ENCODE measurements around the gene TMEM88.
A peak's percentile ranks its signal among the peaks of the same experiment; 100 is the strongest.

Gene TMEM88

GRCh38 chr17:7844292-7845154, 10.3 kb upstream of the TMEM88 start:
- peak; percentile 91 for DNase-seq

DNA sequence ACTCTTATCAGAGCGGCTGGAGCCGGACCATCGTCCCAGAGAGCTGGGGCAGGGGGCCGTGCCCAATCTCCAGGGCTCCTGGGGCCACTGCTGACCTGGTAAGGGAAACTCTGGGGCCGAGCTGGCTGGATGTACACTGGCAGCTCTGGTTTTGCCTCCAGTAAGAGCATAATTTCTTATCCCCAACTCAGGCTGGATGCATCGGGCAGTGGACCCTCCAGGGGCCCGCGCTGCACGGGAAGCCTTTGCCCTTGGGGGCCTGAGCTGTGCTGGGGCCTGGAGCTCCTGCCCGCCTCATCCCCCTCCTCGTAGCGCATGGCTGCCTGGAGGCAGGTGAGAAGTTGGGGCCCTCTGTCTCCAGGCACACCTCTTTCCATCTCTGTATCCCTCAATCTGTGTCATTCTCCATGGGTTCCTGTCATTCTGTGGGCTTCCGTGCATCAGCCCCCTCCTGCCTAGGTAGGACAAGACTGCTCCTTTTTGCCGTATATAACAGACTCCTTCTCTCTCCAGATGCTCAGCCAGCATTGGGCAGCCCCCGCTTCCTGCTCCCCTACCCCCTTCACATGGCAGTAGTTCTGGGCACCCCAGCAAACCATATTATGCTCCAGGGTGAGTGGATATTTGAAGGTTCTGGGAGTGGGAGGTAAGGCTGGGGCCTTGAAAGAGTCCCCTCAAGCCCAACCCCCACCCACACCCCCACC, 9.4 kb upstream of the TMEM88 start:
- DNase-seq: no peak

GRCh38 chr17:7846063-7846735, 8.7 kb upstream of the TMEM88 start:
- DNase-seq: no peak

DNA sequence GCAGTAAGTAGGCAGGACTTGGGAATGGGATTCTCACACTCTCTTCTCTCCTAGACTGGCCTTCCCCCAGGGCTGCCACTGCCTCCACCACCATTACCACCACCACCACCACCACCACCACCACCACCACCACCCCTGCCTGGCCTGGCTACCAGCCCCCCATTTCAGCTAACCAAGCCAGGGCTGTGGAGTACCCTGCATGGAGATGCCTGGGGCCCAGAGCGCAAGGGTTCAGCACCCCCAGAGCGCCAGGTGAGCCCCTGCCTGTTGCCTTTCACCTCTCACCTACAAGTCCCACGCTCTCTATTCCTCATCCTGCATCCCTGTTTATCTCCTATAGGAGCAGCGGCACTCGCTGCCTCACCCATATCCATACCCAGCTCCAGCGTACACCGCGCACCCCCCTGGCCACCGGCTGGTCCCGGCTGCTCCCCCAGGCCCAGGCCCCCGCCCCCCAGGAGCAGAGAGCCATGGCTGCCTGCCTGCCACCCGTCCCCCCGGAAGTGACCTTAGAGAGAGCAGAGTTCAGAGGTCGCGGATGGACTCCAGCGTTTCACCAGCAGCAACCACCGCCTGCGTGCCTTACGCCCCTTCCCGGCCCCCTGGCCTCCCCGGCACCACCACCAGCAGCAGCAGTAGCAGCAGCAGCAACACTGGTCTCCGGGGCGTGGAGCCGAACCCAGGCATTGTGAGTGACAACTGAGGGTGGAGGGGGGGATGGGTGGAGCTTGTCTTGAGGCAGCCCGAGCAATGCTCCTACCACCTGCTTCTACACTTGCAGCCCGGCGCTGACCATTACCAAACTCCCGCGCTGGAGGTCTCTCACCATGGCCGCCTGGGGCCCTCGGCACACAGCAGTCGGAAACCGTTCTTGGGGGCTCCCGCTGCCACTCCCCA, 7.9 kb upstream of the TMEM88 start:
- DNase-seq: no peak

- no peak for DNase-seq
These were observed 6.7 kb upstream of the TMEM88 start for GRCh38 chr17:7848131-7848579.

DNA sequence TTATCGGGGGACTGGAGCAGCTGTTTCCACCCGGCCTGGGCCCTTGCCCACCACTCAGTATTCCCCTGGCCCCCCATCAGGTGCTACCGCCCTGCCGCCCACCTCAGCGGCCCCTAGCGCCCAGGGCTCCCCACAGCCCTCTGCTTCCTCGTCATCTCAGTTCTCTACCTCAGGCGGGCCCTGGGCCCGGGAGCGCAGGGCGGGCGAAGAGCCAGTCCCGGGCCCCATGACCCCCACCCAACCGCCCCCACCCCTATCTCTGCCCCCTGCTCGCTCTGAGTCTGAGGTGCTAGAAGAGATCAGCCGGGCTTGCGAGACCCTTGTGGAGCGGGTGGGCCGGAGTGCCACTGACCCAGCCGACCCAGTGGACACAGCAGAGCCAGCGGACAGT, 6.1 kb upstream of the TMEM88 start:
- DNase-seq: no peak

DNA sequence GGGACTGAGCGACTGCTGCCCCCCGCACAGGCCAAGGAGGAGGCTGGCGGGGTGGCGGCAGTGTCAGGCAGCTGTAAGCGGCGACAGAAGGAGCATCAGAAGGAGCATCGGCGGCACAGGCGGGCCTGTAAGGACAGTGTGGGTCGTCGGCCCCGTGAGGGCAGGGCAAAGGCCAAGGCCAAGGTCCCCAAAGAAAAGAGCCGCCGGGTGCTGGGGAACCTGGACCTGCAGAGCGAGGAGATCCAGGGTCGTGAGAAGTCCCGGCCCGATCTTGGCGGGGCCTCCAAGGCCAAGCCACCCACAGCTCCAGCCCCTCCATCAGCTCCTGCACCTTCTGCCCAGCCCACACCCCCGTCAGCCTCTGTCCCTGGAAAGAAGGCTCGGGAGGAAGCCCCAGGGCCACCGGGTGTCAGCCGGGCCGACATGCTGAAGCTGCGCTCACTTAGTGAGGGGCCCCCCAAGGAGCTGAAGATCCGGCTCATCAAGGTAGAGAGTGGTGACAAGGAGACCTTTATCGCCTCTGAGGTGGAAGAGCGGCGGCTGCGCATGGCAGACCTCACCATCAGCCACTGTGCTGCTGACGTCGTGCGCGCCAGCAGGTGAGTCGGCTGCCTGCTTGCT, 5.6 kb upstream of the TMEM88 start:
- no peak for DNase-seq

DNA sequence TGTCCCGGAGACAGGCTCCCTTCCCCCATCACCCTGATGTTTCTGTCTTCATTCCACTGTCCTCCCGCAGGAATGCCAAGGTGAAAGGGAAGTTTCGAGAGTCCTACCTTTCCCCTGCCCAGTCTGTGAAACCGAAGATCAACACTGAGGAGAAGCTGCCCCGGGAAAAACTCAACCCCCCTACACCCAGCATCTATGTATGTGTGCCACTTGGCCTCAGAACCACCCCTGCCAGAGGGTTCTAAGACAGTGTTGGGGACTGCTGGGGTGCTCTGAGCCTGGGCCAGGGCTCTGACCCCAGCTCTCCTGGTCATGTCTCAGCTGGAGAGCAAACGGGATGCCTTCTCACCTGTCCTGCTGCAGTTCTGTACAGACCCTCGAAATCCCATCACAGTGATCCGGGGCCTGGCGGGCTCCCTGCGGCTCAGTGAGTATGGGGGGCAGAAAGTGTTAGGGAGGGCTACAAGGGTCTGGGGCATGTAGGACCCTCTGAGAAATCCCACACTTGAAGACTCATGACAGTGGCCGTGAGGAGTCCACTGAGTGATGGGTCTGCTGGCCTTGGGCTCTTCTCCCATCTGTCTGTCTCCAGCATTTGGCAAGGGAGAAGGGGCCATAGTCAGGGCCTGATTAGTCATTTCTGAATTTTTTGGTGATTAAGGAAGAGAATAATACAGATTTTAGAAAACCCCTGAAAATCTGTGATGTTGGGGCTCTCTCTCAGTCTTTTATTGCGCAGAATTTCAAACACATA, 4.9 kb upstream of the TMEM88 start:
- DNase-seq: no peak

DNA sequence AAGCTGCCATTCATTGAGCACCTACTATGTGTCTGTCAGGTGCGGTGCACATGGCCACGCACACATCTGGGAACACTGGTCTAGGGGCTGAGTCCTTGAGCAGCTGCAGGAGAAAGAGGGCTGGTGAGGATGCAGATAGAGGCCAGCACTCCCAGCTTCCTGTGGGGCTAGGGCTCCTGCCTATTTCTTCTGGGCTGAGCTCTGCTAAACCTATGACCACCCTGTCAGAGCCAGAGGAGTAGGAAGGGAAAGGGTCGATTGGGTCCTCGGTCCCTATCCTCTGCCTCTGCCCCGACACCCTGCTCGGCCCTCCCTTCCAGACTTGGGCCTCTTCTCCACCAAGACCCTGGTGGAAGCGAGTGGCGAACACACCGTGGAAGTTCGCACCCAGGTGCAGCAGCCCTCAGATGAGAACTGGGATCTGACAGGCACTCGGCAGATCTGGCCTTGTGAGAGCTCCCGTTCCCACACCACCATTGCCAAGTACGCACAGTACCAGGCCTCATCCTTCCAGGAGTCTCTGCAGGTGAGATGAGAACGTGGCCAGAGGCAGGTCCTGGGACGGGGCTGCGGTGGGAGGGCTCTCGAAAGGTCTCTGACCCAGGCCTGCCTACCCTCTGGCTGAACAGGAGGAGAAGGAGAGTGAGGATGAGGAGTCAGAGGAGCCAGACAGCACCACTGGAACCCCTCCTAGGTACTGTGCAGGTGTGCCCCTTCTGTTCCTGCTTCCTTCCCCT, 4.0 kb upstream of the TMEM88 start:
- DNase-seq: no peak

DNA sequence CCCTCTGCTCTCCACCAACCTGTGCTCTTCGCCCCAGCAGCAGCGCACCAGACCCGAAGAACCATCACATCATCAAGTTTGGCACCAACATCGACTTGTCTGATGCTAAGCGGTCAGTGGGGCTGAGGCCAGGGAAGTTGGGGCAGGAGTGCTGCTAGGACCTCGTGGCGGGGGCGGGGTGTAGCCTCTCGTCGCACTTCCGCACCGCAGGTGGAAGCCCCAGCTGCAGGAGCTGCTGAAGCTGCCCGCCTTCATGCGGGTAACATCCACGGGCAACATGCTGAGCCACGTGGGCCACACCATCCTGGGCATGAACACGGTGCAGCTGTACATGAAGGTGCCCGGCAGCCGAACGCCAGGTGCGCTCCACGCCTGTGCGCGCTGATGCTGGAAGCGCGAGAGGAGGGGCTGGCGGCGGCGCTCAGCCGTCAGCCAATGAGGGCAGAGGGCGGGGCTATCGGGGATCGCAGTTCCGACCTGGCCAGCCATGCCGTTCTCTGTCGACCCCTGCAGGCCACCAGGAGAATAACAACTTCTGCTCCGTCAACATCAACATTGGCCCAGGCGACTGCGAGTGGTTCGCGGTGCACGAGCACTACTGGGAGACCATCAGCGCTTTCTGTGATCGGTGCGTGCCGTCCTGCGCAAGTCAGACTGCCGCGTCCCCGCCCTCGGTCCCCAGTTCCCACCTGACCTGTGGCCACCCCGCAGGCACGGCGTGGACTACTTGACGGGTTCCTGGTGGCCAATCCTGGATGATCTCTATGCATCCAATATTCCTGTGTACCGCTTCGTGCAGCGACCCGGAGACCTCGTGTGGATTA, 3.2 kb upstream of the TMEM88 start:
- DNase-seq: peak; percentile 90

DNA sequence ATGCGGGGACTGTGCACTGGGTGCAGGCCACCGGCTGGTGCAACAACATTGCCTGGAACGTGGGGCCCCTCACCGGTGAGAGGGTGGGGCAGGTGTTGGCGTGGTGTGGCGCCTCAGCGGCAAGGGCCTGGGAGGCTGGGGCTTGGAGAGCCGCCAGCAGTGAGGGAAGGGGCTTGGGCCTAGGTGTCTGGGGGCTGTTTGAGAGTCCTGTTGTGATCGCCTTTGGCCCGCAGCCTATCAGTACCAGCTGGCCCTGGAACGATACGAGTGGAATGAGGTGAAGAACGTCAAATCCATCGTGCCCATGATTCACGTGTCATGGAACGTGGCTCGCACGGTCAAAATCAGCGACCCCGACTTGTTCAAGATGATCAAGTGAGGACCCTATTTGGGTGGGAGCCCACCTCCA, 2.6 kb upstream of the TMEM88 start:
- no peak for DNase-seq

DNA sequence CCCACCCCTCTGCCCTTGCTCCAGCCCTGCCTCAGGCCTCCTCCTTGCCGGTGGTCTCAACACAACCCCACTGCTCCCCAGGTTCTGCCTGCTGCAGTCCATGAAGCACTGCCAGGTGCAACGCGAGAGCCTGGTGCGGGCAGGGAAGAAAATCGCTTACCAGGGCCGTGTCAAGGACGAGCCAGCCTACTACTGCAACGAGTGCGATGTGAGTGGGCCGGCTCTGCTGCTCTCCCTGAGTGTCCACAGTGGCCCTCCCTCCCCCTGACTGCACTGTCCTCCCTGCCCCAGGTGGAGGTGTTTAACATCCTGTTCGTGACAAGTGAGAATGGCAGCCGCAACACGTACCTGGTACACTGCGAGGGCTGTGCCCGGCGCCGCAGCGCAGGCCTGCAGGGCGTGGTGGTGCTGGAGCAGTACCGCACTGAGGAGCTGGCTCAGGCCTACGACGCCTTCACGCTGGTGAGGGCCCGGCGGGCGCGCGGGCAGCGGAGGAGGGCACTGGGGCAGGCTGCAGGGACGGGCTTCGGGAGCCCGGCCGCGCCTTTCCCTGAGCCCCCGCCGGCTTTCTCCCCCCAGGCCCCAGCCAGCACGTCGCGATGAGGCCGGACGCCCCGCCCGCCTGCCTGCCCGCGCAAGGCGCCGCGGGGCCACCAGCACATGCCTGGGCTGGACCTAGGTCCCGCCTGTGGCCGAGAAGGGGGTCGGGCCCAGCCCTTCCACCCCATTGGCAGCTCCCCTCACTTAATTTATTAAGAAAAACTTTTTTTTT, 1.8 kb upstream of the TMEM88 start:
- DNase-seq: no peak

DNA sequence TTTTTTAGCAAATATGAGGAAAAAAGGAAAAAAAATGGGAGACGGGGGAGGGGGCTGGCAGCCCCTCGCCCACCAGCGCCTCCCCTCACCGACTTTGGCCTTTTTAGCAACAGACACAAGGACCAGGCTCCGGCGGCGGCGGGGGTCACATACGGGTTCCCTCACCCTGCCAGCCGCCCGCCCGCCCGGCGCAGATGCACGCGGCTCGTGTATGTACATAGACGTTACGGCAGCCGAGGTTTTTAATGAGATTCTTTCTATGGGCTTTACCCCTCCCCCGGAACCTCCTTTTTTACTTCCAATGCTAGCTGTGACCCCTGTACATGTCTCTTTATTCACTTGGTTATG, 1.2 kb upstream of the TMEM88 start:
- no peak for DNase-seq

GRCh38 chr17:7854078-7854777, 638 bp upstream of the TMEM88 start:
- DNase-seq: no peak

- peak; percentile 76 for DNase-seq
These were observed 769 bp downstream of the TMEM88 start for GRCh38 chr17:7855660-7856010.

- peak; percentile 73 for DNase-seq
These were observed 1.3 kb downstream of the TMEM88 start for GRCh38 chr17:7856011-7856810.
